Amniotic epithelial cell (primary cell): ENCODE results near the gene HCFC2.

Experiments
- DNase-seq: peaks from one replicate; pipeline ENCODE4 v3.0.0-alpha.2; 2010; ENCODE audit warnings: low read depth

Gene HCFC2

DNA sequence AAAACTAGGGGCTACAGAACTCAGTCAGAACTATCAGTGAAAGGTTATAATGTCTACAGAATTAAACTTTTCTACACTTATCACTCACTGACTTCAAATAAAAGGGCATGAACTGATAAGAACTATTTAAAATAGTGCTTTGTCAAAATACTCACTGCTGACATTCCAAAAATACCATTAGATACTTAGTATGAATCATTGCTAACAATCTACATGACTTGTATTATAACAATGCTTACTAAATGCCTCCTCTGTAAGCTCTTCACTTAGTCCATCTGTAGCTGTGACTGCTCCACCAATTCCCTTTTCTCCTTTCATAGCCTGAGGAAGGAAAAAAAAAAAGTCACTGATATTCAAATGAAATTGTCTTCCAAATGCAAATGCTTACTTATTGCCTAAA lies 56.7 kb downstream of the HCFC2 start:
- DNase-seq = peak; percentile 74

DNA sequence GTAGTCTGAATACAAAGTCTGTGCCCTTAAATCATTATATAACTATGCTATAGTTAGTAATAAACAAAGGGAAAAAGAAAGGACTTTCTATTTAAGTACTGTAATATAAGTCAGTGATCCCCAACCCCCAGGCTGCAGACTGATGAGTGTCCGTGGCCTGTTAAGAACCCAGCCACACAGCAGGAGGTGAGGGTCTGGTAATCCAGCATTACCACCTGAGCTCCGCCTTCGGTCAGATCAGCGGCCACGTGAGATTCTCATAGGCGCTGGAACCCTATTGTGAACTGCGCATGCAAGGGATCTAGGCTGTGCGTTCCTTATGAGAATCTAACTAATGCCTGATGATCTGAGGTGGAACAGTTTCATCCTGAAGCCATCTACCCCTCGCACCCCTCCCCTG lies 58.0 kb downstream of the HCFC2 start:
- DNase-seq = no peak

DNA sequence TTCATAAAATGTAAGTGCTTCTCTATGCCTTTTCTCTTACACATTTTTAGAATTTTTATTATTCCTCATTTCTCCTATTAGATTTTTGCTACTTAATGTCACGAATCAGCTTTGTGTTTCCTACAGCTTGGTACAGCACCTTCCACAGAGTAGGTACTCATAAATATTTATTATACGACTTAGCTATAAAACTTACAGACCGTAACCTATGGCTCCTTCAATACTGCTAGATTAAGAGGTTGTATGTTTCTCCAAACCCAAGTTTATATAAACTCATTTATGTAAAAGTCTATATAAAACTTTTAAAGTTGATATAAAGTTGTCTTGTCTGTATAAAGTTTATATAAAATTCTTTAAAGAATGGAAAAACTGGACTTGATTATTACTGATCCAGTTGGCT lies 62.2 kb downstream of the HCFC2 start:
- DNase-seq = no peak

DNA sequence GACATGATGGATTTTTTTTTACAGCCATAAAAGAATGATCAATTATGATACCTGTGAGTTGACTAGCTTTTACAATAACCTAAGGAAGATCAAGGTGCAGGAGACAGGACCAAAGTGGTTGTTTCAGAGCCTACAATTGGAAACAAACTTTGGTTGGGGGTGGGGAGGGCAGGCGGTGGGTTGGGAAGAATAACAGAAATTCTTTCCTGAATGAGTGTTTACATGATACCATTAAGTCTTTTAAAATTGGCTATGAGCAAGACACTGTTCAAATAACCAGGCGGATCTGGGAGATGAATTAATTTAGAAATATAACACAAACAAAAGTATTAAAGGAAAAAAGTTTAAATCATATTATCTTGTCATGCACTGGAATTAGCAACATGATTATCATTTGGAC lies 66.4 kb downstream of the HCFC2 start:
- no peak for DNase-seq

DNA sequence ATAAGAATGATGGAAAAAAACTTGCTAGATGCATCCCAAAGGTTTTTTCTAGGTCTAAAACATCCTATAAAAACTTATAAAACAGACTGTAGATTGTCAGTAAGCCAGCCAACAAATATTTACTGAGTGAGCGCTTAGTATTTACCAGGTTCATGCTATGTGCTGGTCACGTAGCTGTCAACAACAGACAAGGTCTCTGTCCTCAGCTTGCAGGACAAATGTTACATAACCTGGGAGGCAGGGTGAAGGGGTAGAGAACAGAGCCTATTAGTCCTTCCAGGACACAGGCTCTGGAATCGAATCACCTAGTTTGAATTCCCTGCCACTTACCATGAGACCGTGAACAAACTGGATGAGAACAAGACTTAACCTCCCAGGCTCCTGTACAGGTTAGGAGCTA lies 67.3 kb downstream of the HCFC2 start:
- no peak for DNase-seq

DNA sequence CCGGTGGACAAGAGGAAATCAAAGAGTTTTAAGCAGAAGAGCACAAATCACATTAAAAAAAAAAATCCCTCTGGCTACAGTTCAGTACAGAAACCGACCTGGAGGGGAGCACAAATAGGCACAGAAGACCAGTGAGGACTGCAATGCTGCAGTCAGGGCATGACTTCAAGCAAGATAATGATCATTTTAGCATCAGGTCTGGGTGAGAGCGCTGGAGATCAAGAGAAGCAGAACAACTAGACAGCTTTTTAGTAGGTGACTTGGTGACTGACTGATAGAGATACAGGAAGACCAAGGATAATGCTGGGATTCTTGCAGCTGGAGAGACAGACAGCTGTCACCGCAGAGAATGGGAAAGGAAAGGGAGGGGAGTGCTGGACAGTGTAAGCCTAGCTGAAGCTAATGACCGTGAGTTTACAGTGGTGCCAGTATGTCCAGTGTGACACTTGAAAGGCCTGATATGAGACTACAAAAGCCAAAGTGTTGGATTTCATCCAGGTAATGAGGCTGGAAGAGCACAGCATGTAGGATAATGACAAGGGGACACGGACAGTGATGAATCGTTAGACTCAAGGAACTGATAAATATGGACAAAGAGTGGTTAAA lies 68.1 kb downstream of the HCFC2 start:
- DNase-seq = no peak

DNA sequence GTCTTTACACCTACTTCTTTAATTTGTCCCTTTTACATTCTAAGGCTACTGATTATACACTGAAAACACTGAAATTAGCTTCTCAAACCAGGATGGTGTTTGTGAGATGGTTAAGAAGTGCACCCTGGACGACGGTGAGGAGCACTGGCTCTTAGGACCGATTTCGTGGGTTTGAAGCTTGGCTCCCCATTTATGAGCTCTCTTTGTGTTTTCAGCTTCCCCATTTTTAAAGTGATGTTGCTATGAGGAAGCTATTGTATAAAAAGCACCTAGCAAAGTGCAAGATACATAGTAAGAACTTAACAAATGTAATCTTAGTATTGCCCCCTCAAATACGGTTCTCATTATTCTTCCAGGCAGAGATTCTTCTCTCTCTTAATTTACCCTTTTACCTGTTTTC lies 69.0 kb downstream of the HCFC2 start:
- DNase-seq = no peak

DNA sequence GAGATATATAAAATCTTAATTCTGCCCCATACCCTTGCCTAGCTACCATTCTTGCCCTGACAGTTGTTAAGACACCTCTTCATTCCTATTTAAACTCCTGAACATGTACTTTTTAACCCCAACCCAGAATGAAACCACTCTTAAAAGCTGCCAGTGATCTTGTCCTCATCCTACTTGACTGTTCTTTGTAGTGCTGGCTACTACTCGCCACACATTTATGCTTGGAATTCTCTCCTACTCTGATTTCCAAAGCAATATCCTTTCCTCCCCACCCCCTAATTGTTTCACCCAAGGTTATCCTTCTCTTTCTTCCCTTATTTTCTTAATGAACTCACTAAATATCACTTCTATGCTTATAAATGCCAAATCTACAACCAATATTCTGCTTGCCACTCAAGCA lies 69.5 kb downstream of the HCFC2 start:
- no peak for DNase-seq

DNA sequence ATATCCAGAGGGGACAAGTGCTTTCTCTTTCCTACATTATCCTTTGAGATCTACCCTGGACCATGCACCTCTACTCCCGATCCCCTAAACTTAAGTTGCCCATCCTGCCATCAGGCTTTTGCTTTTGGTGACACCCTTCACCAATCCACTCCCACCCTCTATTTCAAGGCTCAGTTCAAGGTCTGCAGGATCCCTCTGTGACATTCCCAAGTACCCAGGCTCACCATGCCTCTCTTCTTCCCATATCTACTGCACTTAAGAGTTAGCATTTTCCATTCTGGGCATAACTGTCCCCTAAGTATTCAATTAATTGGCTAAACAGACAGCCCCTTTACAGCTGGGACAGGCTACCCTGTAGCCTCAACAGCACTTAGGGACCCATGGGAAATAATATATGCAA lies 70.6 kb downstream of the HCFC2 start:
- DNase-seq = no peak

DNA sequence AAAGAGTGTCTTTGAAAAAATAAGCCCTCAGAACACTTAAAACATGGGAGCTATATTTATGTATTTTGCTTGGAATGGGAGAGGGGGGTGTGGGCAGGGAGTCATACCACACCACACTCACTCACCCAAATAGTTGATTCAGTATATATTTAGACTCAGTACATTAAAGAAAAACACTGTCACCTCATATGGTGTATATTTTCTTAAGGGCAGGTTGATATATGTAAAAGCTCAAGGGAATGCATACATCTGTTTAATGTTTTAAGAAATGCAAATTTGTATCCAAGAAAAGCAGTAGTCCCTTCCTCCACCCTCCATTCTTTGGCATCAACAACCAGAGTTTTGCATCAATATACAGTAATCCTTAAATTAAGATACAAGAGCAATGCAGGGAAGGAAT lies 72.2 kb downstream of the HCFC2 start:
- DNase-seq = peak; percentile 27

DNA sequence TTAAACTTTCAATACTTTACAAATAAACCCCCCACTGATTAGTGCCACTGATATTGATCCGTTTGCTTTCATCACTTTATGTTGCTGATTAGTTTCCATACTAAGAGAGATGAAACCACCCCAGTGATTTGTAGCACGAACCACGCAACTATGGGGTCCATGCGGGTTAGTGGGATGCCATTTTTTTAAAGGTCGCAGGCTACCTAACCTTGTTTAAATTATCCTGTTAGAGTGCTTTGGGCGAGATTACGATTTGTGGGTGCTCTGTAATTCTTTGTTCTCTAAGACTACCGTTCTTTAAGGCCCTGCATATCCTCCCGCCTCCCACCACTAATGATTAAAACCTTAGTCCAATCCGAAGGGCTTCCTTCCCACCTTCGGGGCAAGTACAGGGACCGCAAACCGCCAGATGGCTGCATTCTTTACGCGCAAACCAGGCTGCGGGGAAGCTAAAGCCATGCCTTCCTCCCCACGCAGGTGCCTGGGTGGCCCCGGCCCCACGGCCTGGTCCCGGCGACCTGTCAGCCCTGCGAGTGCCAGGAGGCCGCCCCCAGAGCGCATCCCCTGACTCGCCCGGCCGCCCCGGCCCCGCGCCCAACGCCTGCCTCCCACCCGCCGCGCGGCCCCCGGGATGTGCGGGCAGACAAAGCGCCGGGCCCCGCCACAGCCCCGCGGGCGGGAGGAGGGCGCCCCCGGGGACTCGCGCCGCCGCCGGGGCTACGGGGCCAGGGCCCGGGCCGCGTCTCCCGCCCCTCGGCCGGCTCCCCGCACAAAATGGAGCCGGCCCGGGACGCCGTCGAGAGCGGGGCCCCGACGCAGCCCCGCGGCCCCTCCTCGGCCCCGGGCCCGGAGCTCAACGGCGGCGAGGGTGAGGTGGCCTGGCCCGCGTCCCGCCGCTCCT lies 72.9 kb downstream of the HCFC2 start:
- peak; percentile 62 for DNase-seq

DNA sequence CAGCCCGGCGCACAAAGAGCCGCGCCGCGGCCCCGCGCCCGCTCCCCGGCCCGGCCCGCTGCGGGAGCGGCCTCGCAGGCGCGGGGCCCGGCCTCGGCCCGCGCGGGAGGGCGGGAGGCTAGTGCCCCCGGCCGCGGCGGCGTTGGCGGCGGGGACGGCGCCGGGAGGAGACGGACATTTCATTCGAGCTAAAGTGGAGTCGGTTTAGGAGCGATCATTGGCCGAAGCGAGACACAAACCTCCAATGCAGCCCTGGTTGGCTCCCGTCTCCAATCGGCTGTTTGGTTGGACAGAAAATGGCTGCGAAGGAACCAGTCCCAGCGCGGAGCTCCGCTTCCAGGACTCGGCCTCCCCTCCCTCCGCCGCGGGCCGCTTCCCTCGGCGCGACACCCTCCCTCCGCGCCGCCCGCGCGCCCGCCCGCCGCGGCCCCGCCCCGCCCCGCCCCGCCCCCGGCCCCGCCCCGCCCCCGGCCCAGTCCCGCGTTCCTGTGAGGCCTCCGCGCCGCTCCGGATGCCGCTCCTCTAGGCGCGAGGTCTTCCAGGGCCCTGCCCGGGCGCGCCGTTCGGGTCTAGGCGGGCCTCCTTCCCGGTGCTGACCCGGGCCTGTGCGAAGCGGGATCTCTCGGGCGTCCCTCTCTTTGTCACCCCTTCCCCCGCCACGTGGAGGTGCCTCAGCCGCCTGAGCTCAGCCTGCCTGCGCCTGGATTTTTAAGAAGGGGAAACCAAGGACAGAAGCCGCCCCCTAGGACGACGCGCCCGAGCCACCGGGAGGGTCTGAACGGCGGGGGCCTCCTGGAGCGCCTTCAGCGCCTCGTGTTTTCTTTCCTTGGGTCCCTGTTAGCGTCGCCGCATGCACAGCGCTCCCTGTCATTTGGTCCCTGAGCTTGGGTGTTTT lies 73.8 kb downstream of the HCFC2 start, which contains the start of gene NFYB:
Gene NFYB (minus strand): TSS at position 309 of the 895 bp plus-strand sequence. CDS start 2,757 bp downstream, outside the sequence.
- DNase-seq = peak; percentile 98

DNA sequence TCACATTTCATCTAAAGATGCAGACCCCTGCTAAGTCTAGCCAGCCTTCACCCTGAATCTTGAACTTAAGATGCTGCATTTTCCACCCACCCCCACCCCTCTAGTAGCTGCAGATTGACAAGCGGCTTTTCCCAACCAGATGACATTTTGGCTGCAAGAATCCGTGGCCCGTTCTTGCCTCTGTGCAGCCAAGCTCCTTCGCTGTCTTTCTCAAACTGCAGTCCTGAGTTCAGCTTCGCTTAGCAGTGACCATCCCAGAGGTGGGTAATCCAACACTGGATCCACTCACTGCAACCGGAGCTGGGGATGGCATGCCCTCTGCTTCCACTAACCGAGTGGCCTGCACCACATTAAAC lies 74.4 kb downstream of the HCFC2 start:
- DNase-seq = no peak

DNA sequence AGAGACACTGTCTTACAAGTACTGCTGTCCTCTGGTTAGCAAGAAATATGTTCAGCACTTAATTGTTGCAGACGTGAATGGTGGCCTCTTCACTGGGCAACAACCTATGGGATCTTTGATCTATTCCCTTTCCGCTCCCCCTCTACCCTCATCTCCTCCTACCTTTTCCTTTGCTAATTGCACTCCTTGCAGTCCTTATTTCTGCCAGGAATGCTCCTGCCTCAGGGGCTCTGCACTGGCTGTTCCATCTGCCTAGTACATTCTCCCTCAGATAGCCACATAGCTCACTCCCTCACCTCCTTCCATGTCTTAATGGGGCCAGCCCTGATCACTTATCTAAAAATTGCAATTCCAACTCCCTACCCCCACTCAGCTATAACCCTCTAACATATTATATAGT lies 78.2 kb downstream of the HCFC2 start:
- DNase-seq = no peak

DNA sequence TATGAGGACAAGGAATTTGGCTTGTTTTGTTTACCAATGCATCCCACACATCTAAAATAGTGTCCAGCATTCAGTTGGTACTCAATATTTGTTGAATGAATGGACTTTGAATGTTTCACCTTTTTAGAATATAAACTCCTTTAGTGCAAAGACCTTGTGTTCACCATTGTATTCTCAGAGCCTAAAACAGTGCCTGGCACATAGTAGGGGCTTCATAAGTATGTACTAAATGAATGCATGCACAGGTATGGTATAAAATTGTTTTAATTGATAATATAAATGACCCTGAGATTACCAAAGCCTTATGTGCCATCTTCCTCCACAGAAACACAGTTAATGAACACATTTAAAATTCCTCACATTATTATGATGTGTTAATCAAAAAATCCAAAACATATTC lies 78.7 kb downstream of the HCFC2 start:
- DNase-seq = no peak

DNA sequence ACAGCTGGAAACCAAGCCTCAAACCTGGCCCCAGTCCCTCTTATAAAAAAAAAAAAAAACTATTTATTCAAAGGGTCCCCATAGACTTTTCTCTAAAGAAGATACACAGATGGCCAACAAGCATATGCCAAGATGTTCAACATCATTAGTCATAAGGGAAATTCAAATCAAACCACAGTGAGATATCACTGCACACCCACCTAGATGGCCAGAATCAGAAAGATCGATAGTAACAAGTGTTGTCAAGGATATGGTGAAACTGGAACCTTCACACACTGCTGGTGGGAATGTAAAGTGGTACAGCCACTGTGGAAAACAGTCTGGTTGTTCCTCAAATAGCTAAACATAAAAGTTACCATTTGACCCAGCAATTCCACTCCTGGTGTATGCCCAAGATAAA lies 79.6 kb downstream of the HCFC2 start:
- DNase-seq = no peak

DNA sequence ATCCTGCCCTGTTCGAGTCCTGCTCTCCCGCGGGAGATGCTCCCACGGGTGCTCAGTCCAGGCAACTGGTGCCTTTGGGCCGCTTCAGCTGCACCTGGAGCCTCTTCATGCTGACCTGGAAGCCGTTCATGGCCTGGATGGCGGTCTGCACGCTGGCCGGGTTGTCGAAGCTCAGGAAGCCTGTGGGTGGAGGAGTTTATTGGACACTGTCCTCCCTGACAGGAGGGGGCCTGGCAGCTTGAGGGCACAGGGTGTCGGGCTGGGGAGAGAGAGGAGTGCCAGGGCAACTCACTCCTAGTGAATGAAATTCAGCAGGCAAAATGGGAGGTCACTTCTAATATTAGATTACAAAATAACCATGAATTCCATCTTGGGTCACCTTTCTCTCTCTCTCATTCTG lies 83.0 kb downstream of the HCFC2 start:
- DNase-seq = no peak

DNA sequence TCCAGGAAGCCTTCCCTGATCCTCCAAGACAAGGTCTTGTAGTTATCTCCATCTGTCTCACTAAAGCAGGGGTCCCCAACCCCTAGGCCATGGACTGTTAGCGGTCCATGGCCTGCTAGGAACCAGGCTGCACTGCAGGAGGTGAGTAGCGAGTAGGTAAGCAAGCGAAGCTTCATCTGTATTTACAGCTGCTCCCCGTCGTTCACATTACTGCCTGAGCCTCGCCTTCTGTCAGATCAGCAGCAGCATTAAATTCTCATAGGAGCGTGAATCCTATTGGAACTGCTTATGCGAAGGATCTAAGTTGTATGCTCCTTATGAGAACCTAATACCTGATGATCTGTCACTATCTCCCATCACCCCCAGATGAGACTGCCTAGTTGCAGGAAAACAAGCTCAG lies 86.1 kb downstream of the HCFC2 start:
- DNase-seq = no peak

DNA sequence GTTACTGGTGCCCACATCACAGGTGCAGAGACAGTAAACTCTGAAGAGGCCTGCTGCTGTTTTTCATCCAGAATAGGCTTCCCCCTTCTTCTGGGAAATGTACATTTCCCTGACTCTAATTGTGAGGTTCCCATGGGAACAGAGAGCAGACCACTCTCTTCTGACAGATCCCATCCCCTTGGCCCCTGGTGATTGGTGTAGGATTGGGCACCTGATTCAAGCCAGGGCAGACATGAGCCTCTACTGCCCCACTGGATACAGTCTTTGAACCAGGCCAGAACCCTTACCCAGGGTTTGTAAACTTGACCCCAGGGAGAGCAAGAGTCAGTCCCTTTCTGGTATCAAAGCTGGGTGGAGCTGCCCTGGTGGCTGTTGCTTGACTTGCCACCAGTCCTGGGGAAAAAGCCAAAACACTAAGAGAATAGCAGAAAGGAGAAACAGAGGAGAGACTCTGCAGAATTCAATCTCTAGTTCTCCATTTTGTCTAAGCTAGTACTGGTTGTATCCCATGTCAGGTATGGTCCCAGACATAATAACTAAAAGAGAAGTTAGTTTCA lies 88.4 kb downstream of the HCFC2 start:
- no peak for DNase-seq

DNA sequence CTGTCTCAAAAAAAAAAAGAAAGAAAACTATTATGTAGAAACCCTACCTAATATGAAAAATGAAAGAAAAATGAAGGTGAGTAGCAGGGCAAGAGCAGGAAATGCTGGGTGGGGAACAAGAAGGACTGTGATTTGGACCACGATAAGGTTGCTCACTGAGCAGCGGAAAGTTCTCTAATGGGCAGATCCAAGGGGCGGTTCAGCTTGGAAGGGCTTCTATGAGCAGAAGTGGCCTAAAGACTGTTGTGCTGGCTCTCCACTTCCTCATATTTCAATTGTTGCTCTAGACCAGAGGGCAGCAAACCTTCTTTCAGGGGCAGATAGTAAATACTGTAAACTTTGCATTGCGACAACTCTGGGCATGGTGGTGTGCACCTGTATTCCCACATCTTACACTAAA lies 90.0 kb downstream of the HCFC2 start:
- no peak for DNase-seq

DNA sequence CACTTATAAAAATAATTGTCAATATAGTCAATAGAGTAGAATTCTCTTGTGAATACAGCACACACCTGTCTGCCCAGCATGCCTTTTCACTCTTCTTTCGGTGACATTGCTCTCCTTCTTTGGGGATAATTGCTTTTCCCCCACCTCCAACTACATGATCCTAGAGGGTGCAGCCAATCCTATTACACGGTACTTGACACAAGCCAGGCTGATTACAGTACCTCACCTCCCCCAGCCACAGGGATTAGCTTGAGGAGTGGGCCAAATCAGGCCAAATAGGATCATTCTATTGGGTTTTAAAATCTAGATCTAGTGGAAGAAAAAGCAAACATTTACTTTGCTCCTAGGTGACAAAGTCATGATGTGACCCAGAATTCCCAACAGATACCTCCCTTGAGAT lies 90.5 kb downstream of the HCFC2 start:
- DNase-seq = no peak
